SW480 (cell line): Measurements from ENCODE around the gene ITM2B.
"Not testable (repeated sequence)": the region's sequence is repeated elsewhere in the genome, so short reads cannot be mapped to it uniquely, and the experiment has no call there.

ENCODE experiments used
- DNase-seq: peaks from one replicate; pipeline ENCODE4 v3.0.0-alpha.2; 2016; ENCODE audit warnings: low spot score

Gene ITM2B

GRCh38 chr13:48233046-48233888 is at the start of gene ITM2B:
TSS of gene ITM2B (plus strand) at chr13:48233206. CDS start at chr13:48233361, 155 bp downstream.
- DNase-seq, result peak; percentile 70

- no peak for DNase-seq
Observed at GRCh38 chr13:48184260-48184659, 48.7 kb upstream of the ITM2B start.

- no peak for DNase-seq
Observed at GRCh38 chr13:48185018-48185417, 48.0 kb upstream of the ITM2B start.

GRCh38 chr13:48186722-48187121 is 46.3 kb upstream of the ITM2B start:
- no peak for DNase-seq

GRCh38 chr13:48188131-48188530 is 44.9 kb upstream of the ITM2B start:
- DNase-seq, result no peak

- DNase-seq, result no peak
Observed at GRCh38 chr13:48188601-48189000, 44.4 kb upstream of the ITM2B start.

GRCh38 chr13:48189171-48189570 is 43.8 kb upstream of the ITM2B start:
- DNase-seq, result no peak

GRCh38 chr13:48192411-48192935 is 40.5 kb upstream of the ITM2B start:
- DNase-seq, result no peak

- DNase-seq, result no peak
Observed at GRCh38 chr13:48194379-48194754, 38.6 kb upstream of the ITM2B start.

GRCh38 chr13:48199404-48199946 is 33.5 kb upstream of the ITM2B start:
- DNase-seq, result no peak

GRCh38 chr13:48201044-48201443 is 32.0 kb upstream of the ITM2B start:
- DNase-seq, result no peak

GRCh38 chr13:48207207-48207606 is 25.8 kb upstream of the ITM2B start:
- DNase-seq, result not testable (repeated sequence)

GRCh38 chr13:48210178-48210577 is 22.8 kb upstream of the ITM2B start:
- DNase-seq, result no peak

GRCh38 chr13:48214519-48215121 is 18.4 kb upstream of the ITM2B start:
- DNase-seq, result no peak

- not testable (repeated sequence) for DNase-seq
Observed at GRCh38 chr13:48215511-48216203, 17.3 kb upstream of the ITM2B start.

GRCh38 chr13:48216204-48216711 is 16.7 kb upstream of the ITM2B start:
- DNase-seq, result no peak

- DNase-seq, result no peak
Observed at GRCh38 chr13:48220592-48220980, 12.4 kb upstream of the ITM2B start.

- DNase-seq, result no peak
Observed at GRCh38 chr13:48220981-48221685, 11.9 kb upstream of the ITM2B start.

- DNase-seq, result no peak
Observed at GRCh38 chr13:48221686-48222187, 11.3 kb upstream of the ITM2B start.

- DNase-seq, result no peak
Observed at GRCh38 chr13:48222358-48223301, 10.4 kb upstream of the ITM2B start.
